HepG2 (cell line): Measurements from ENCODE around the gene BCL2. TPM values are rescaled to one million over a fixed set of nuclear protein-coding genes. Genes with fewer than 3 reads are reported as not detected.

Experiments
- ATAC-seq: fragments of 200-7000 bp; cut with Tn5 transposase; 3 replicates; pipeline ENCODE4 v1.9.1; 2020; ENCODE audit warnings: mild to moderate bottlenecking, moderate library complexity
- BruUV-seq: library from RNA; stranded (reverse); fragments of 400-500 nt; replicated peaks from 2 replicates; lab custom pipeline; 2021; lab: Mats Ljungman, UMichigan
- CTCF ChIA-PET: fragments of 300-600 bp; formaldehyde crosslinking; extraction: SDS; loops from one replicate; lab custom pipeline; 2021; ENCODE audit warnings: low total read pairs, inconsistent platforms, low intra/inter-chr PET ratio; lab: Yijun Ruan, JAX
- POLR2A ChIA-PET: fragments of 350-600 bp; sonication (Branson Sonifier 250); formaldehyde crosslinking; loops from one replicate; lab custom pipeline; 2020; ENCODE audit warnings: antibody characterized with exemption, inconsistent platforms; lab: Yijun Ruan, JAX
- DNase-seq: peaks from one replicate; pipeline ENCODE4 v3.0.0-alpha.2; 2015; ENCODE audit warnings: low spot score
- FAIRE-seq: peaks from 3 replicates; lab custom pipeline; 2011; peaks lifted over from hg19 to GRCh38; lab: Jason Lieb, UNC
- H2AFZ ChIP-seq: one replicate; pipeline ENCODE4 v1.6.1; 2011; ENCODE audit warnings: low read length, inconsistent platforms
- H3K27ac ChIP-seq: fragments of 300-600 bp; 3 replicates; pipeline ENCODE4 v1.8.0; 2011; ENCODE audit warnings: mixed run types, mild to moderate bottlenecking, mixed read lengths, low read length, inconsistent platforms; ENCODE audit not compliant: insufficient read depth; ENCODE audit errors: extremely low read length
- H3K27me3 ChIP-seq, 2 experiments: fragments of 200-600 bp in 1 of 2; 2 replicates in 1 of 2; 3 replicates in 1 of 2; pipeline versions ENCODE4 v1.6.0 to v1.8.0; 2011; ENCODE audit warnings: low read length in 2 of 2, mild to moderate bottlenecking in 2 of 2, moderate library complexity in 2 of 2, inconsistent platforms in 1 of 2; ENCODE audit not compliant: insufficient read depth in 2 of 2, control insufficient read depth in 1 of 2
- H3K36me3 ChIP-seq, 2 experiments: fragments of 200-600 bp in 1 of 2; replicated peaks in 1 of 2; 2 replicates in 1 of 2; 3 replicates in 1 of 2; pipeline versions ENCODE4 v1.5.1 to v1.8.0; 2011; ENCODE audit warnings: low read length in 2 of 2, inconsistent platforms in 1 of 2; ENCODE audit not compliant: insufficient read depth in 2 of 2, control insufficient read depth in 1 of 2
- H3K4me1 ChIP-seq: 2 replicates; pipeline ENCODE4 v1.5.1; 2012; ENCODE audit warnings: low read length, inconsistent platforms; ENCODE audit not compliant: insufficient read depth
- H3K4me2 ChIP-seq: 2 replicates; pipeline ENCODE4 v1.6.0; 2011; ENCODE audit warnings: low read depth, low read length, inconsistent platforms
- H3K4me3 ChIP-seq, 3 experiments: fragments of 200-600 bp in 1 of 3; sonication (generic), shearing (Covaris generic) in 1 of 3; replicated peaks in 1 of 3; 2 replicates each; pipeline ENCODE4 v1.5.1; 2011 to 2016; ENCODE audit warnings: low read length in 3 of 3, inconsistent platforms in 2 of 3, low read depth in 2 of 3, mild to moderate bottlenecking in 2 of 3, control low read depth in 1 of 3, mixed read lengths in 1 of 3; ENCODE audit not compliant: insufficient read depth in 1 of 3
- H3K79me2 ChIP-seq: one replicate; pipeline ENCODE4 v1.6.1; 2011; ENCODE audit warnings: low read length, inconsistent platforms; ENCODE audit not compliant: insufficient read depth
- H3K9ac ChIP-seq: 2 replicates; pipeline ENCODE4 v1.6.0; 2011; ENCODE audit warnings: mild to moderate bottlenecking, low read depth, low read length, inconsistent platforms; ENCODE audit not compliant: insufficient read depth
- H3K9me3 ChIP-seq: 2 replicates; pipeline ENCODE4 v1.5.1; 2012; ENCODE audit warnings: mild to moderate bottlenecking, low read length
- H4K20me1 ChIP-seq: 2 replicates; pipeline ENCODE4 v1.6.0; 2011; ENCODE audit warnings: inconsistent platforms, mild to moderate bottlenecking, low read length, moderate library complexity; ENCODE audit not compliant: insufficient read depth
- ASH2L ChIP-seq: fragments of 300-600, 200-600 bp; sonication (generic); IDR thresholded peaks from 2 replicates; pipeline ENCODE4 v1.7.0; 2017; ENCODE audit warnings: low read depth, mild to moderate bottlenecking, moderate library complexity, mixed read lengths, low read length; ENCODE audit not compliant: insufficient read length
- CTCF ChIP-seq: sonication (generic); formaldehyde crosslinking; IDR thresholded peaks from 2 replicates; pipeline ENCODE4 v1.5.0; 2020; ENCODE audit warnings: mild to moderate bottlenecking, missing genetic modification reagents, moderate library complexity
- FOXA3 ChIP-seq: IDR thresholded peaks from 2 replicates; pipeline ENCODE4 v1.6.1; 2016; ENCODE audit warnings: missing genetic modification reagents, missing compliant biosample characterization
- HBP1 ChIP-seq: IDR thresholded peaks from 2 replicates; pipeline ENCODE4 v1.6.1; 2016; ENCODE audit warnings: low read depth, control low read depth
- HOXD1 ChIP-seq: sonication (generic); formaldehyde crosslinking; IDR thresholded peaks from 2 replicates; pipeline ENCODE4 v1.5.0; 2020; ENCODE audit warnings: missing genetic modification reagents
- KLF11 ChIP-seq: IDR thresholded peaks from 2 replicates; pipeline ENCODE4 v1.6.1; 2016; ENCODE audit warnings: missing compliant biosample characterization
- KMT2B ChIP-seq: IDR thresholded peaks from 2 replicates; pipeline ENCODE4 v1.6.1; 2016; ENCODE audit warnings: missing genetic modification reagents, missing compliant biosample characterization
- MEF2D ChIP-seq: sonication (generic); formaldehyde crosslinking; IDR thresholded peaks from 2 replicates; pipeline ENCODE4 v1.5.1; 2020; ENCODE audit warnings: mild to moderate bottlenecking, missing genetic modification reagents
- MIER3 ChIP-seq: IDR thresholded peaks from 2 replicates; pipeline ENCODE4 v1.6.1; 2016; ENCODE audit warnings: missing compliant biosample characterization, borderline replicate concordance
- MZF1 ChIP-seq: sonication (generic); formaldehyde crosslinking; IDR thresholded peaks from 2 replicates; pipeline ENCODE4 v1.8.1; 2023; ENCODE audit warnings: mild to moderate bottlenecking, missing genetic modification reagents, borderline replicate concordance
- NFRKB ChIP-seq: fragments of 450-650 bp; IDR thresholded peaks from 2 replicates; pipeline ENCODE4 v1.6.1; 2017
- ZBED4 ChIP-seq: sonication (generic); formaldehyde crosslinking; IDR thresholded peaks from 2 replicates; pipeline ENCODE4 v1.4.0; 2020; ENCODE audit warnings: missing genetic modification reagents, borderline replicate concordance
- ZBTB26 ChIP-seq: IDR thresholded peaks from 2 replicates; pipeline ENCODE4 v1.6.1; 2016; ENCODE audit warnings: missing compliant biosample characterization, missing genetic modification reagents, borderline replicate concordance
- ZNF709 ChIP-seq: sonication (generic); formaldehyde crosslinking; IDR thresholded peaks from 2 replicates; pipeline ENCODE4 v1.5.0; 2020; ENCODE audit warnings: mild to moderate bottlenecking, missing genetic modification reagents
- ZSCAN31 ChIP-seq: sonication (generic); formaldehyde crosslinking; IDR thresholded peaks from 2 replicates; pipeline ENCODE4 v1.5.0; 2020; ENCODE audit warnings: low read depth, mild to moderate bottlenecking, missing genetic modification reagents
- WGBS: methylation state at CpG from one replicate; pipeline ENCODE4 v1.1.6; 2017; ENCODE audit warnings: low lambda C conversion rate; 5-methylcytosine and 5-hydroxymethylcytosine counted together
- in situ Hi-C: cut with HindIII; loops from 2 replicates; pipeline ENCODE4 v1.10.0; 2017; ENCODE audit warnings: low pct_unique_long_range_greater_than_20kb; ENCODE audit not compliant: extremely low pct_ligation_motif_present
- intact Hi-C: fragments of 100-400 bp; cut with micrococcal nuclease; formaldehyde crosslinking; loops from one replicate; pipeline ENCODE4 v1.10.0; 2022; ENCODE audit not compliant: unreplicated experiment
- polyA plus RNA-seq, 8 experiments: library from polyadenylated mRNA; depleted of rRNA in 3 of 8; stranded (reverse) in 7 of 8; unstranded in 1 of 8; fragments of >200 nt; fragmentation: Illumina TruSeq in 4 of 8; extraction: Trizol in 4 of 8; gene quantifications; 2 replicates each; pipeline versions ENCODE4 v1.2.1 to v1.2.3, GENCODE V29; 2011 to 2016; ENCODE audit warnings: low read depth in 4 of 8, missing spikeins in 1 of 8, mixed read lengths in 1 of 8; ENCODE audit not compliant: insufficient read depth in 1 of 8
- total RNA-seq, 5 experiments: library from RNA; depleted of rRNA; stranded (reverse); fragments of >200 nt; fragmentation: Illumina TruSeq; extraction: Trizol; gene quantifications; 2 replicates each; pipeline ENCODE4 v1.2.3, GENCODE V29; 2016; ENCODE audit warnings: low read depth in 1 of 5

The BCL2 gene
- total and polyA plus RNA-seq, 2 of the 13 experiments (the other 11 are each of a cell fraction or from before 2014, with no cell fraction given) = 0.07 to 0.53 TPM

- WGBS = 42% methylated on average over 4 of the region's 4 CpGs
- TF ChIP-seq FOXA3 (CRISPR knock-in tag) (no peak), MIER3 (no peak), KLF11 (CRISPR knock-in tag) (no peak), MEF2D (CRISPR knock-in tag) (no peak), CTCF (no peak), ZNF709 (no peak), ZBTB26 (no peak), ASH2L (no peak), ZSCAN31 (CRISPR knock-in tag) (no peak), NFRKB (no peak), HBP1 (no peak), HOXD1 (CRISPR knock-in tag) (no peak), ZBED4 (CRISPR knock-in tag) (no peak), MZF1 (CRISPR knock-in tag) (no peak), KMT2B (CRISPR knock-in tag) (no peak)
- Histone ChIP-seq H3K36me3 (no peaks in the 10 kb centered on the region), H3K9ac (no peak overlapping the region), H3K27me3 (peaks cover 1 to 14% of the 10 kb centered on the region in 2 experiments; a peak in 2 of 5 replicates), H3K79me2 (no peaks in the 10 kb centered on the region), H4K20me1 (no peaks in the 10 kb centered on the region), H3K9me3 (no peaks in the 10 kb centered on the region), H3K4me1 (no peaks in the 10 kb centered on the region), H3K4me3 (no peak overlapping the region), H3K4me2 (no peak overlapping the region), H3K27ac (no peak overlapping the region), H2AFZ (no peak overlapping the region)
- DNase-seq = no peak
- ATAC-seq = no peak
- intact Hi-C loops (no loop called here), in situ Hi-C loops (no loop called here)
- BruUV-seq = no TSS peak
- CTCF ChIA-PET = no interaction called here
- FAIRE-seq = no peak
- POLR2A ChIA-PET = no interaction called here
Observed at GRCh38 chr18:63254716-63255399, 64.7 kb downstream of the BCL2 start.
